Fibroblast of villous mesenchyme (primary cell): ENCODE results near the gene RELL1. TPM values are rescaled to one million over a fixed set of nuclear protein-coding genes. Genes with fewer than 3 reads are reported as not detected.
A peak's percentile ranks its signal among the peaks of the same experiment; 100 is the strongest.

Source experiments
- DNase-seq: peaks from one replicate; pipeline ENCODE4 v3.0.0-alpha.2; 2010; ENCODE audit warnings: low read depth
- H3K4me3 ChIP-seq: 2 replicates; pipeline ENCODE4 v1.5.1; 2011; ENCODE audit warnings: low read depth, mild to moderate bottlenecking, low read length
- CTCF ChIP-seq: IDR thresholded peaks from 2 replicates; pipeline ENCODE4 v1.5.1; 2012; ENCODE audit warnings: low read depth, mild to moderate bottlenecking, low read length; ENCODE audit not compliant: insufficient read depth
- total RNA-seq: library from RNA; depleted of rRNA; stranded (reverse); fragments of >200 nt; gene quantifications from 2 replicates; pipeline ENCODE4 v1.2.3, GENCODE V29; 2012

Gene RELL1
- total RNA-seq, 1 donor, result 66.5 TPM

- DNase-seq, result peak; percentile 81
- no peak overlapping the region for H3K4me3 ChIP-seq
- TF ChIP-seq CTCF, result no peak
Measured at GRCh38 chr4:37661772-37662171, 24.4 kb downstream of the RELL1 start.

DNA sequence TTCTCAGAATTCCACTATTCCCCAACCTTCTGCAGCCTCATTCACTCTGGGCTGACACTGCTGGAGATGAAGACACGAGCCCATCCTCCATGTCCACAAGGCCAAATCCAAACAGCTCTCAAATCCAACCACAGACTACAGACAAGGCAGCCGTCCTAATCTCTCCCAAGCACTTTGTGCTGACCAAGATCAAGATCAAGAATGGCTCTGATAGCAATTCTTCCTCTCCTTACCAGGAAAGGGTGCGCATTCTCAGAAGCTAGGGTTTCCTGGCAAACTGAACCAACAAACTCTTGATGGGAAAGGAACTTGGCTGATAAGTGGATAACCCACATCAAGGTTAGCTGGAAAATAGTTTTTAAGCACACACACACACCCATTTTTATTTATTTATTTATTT is 26.5 kb downstream of the RELL1 start:
- H3K4me3 ChIP-seq, result no peak overlapping the region
- no peak for DNase-seq
- TF ChIP-seq CTCF, result no peak

DNA sequence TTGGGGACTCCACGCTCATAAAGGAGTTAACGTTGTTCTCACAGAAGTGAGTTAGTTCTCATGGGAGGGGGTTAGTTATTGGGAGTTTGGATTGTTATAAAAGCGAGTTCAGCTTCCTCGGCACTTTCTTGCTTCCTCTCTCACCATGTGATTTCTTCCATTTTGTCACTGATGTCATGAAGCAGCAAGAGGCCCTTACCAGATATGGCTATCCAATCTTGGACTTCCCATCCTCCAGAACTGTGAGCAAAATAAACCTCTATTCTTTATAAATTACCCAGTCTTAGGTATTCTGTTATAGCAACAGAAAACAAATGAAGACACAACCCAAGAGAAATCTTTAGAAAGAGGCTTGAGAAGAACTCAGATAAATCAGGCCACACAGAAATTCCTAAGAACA is 29.5 kb downstream of the RELL1 start:
- DNase-seq, result no peak
- TF ChIP-seq CTCF, result no peak
- H3K4me3 ChIP-seq, result no peak overlapping the region

GRCh38 chr4:37653601-37654000 is 32.6 kb downstream of the RELL1 start:
- H3K4me3 ChIP-seq, result no peak overlapping the region
- DNase-seq, result no peak
- no peak for TF ChIP-seq CTCF

- TF ChIP-seq CTCF, result no peak
- no peak overlapping the region for H3K4me3 ChIP-seq
Measured at GRCh38 chr4:37652747-37653527, 33.2 kb downstream of the RELL1 start.

GRCh38 chr4:37651781-37652377 is 34.3 kb downstream of the RELL1 start:
- H3K4me3 ChIP-seq, result no peak overlapping the region
- TF ChIP-seq CTCF, result no peak
- DNase-seq, result no peak

More at GRCh38 chr4:37652747-37653527, 33.2 kb downstream of the RELL1 start:
- no peak for DNase-seq

DNA sequence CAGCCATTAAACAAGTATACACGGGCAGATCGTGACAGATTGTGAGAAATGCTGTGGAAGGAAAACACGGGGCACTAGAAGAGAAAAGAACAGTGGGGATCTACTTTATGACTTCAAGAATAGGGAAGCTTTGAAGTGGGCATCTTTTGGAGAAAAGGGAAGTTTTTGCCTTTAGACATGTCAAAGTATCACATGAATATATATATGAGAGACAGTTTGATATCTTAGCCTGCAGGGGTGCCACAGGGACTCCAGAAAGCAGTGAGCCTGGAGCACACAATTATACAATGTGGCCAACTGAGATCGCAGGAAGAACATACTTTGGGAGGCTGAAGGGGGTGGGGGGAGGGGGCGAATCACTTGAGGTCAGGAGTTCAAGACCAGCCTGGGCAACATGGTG is 35.7 kb downstream of the RELL1 start:
- no peak overlapping the region for H3K4me3 ChIP-seq
- no peak for TF ChIP-seq CTCF
- no peak for DNase-seq
